HepG2 (cell line): ENCODE results near the gene CBX2. TPM values are rescaled to one million over a fixed set of nuclear protein-coding genes. Genes with fewer than 3 reads are reported as not detected.

ENCODE experiments used
- ATAD3A ChIP-seq: sonication (generic); formaldehyde crosslinking; IDR thresholded peaks from 2 replicates; pipeline ENCODE4 v1.4.0; 2020; ENCODE audit warnings: missing genetic modification reagents
- DPF2 ChIP-seq: sonication (generic); formaldehyde crosslinking; IDR thresholded peaks from 2 replicates; pipeline ENCODE4 v1.4.0; 2020; ENCODE audit warnings: mild to moderate bottlenecking, low read depth, missing genetic modification reagents, borderline replicate concordance
- HNF4A ChIP-seq: sonication (generic); formaldehyde crosslinking; IDR thresholded peaks from 2 replicates; pipeline ENCODE4 v1.4.0; 2020; ENCODE audit warnings: missing genetic modification reagents
- IKZF1 ChIP-seq: fragments of 450-650 bp; IDR thresholded peaks from 2 replicates; pipeline ENCODE4 v1.7.1; 2016
- ISX ChIP-seq: sonication (generic); formaldehyde crosslinking; conservative IDR thresholded peaks from 2 replicates; pipeline ENCODE4 v1.5.0; 2020; ENCODE audit warnings: missing genetic modification reagents
- KLF9 ChIP-seq: IDR thresholded peaks from 2 replicates; pipeline ENCODE4 v1.6.1; 2016; ENCODE audit warnings: low read depth
- KMT2A ChIP-seq: sonication (generic); formaldehyde crosslinking; IDR thresholded peaks from 2 replicates; pipeline ENCODE4 v1.4.0; 2020; ENCODE audit warnings: missing genetic modification reagents
- MXI1 ChIP-seq: IDR thresholded peaks from 3 replicates; pipeline ENCODE4 v1.6.1; 2012; ENCODE audit warnings: low read depth, low read length, inconsistent platforms, borderline replicate concordance
- NFE2L2 ChIP-seq: fragments of 150-350 bp; IDR thresholded peaks from 2 replicates; pipeline ENCODE4 v1.6.1; 2014; ENCODE audit warnings: low read length
- NFIB ChIP-seq: sonication (generic); formaldehyde crosslinking; IDR thresholded peaks from 2 replicates; pipeline ENCODE4 v1.9.0; 2021; ENCODE audit warnings: missing genetic modification reagents, mild to moderate bottlenecking, borderline replicate concordance
- PRMT3 ChIP-seq: sonication (generic); formaldehyde crosslinking; IDR thresholded peaks from 2 replicates; pipeline ENCODE4 v1.8.1; 2022; ENCODE audit warnings: low read depth, mild to moderate bottlenecking, moderate library complexity, missing genetic modification reagents, borderline replicate concordance
- RELA ChIP-seq: sonication (generic); formaldehyde crosslinking; IDR thresholded peaks from 2 replicates; pipeline ENCODE4 v1.4.0; 2020; ENCODE audit warnings: missing genetic modification reagents
- SP4 ChIP-seq: sonication (generic); formaldehyde crosslinking; IDR thresholded peaks from 2 replicates; pipeline ENCODE4 v1.8.1; 2023; ENCODE audit warnings: mild to moderate bottlenecking, missing genetic modification reagents
- TEAD3 ChIP-seq: optimal IDR thresholded peaks from 2 replicates; pipeline ENCODE3; 2016; ENCODE audit warnings: borderline replicate concordance
- ZFP41 ChIP-seq: sonication (generic); formaldehyde crosslinking; IDR thresholded peaks from 2 replicates; pipeline ENCODE4 v1.4.0; 2020; ENCODE audit warnings: mild to moderate bottlenecking, missing genetic modification reagents, borderline replicate concordance
- ZNF331 ChIP-seq: sonication (generic); formaldehyde crosslinking; IDR thresholded peaks from 2 replicates; pipeline ENCODE4 v1.4.0; 2020; ENCODE audit warnings: missing genetic modification reagents
- ZNF761 ChIP-seq: sonication (generic); formaldehyde crosslinking; conservative IDR thresholded peaks from 2 replicates; pipeline ENCODE4 v1.4.0; 2020; ENCODE audit warnings: mild to moderate bottlenecking, missing genetic modification reagents
- ZZZ3 ChIP-seq: sonication (generic); formaldehyde crosslinking; IDR thresholded peaks from 2 replicates; pipeline ENCODE4 v1.4.0; 2020; ENCODE audit warnings: missing genetic modification reagents, mild to moderate bottlenecking, borderline replicate concordance
- polyA plus RNA-seq, 8 experiments: library from polyadenylated mRNA; depleted of rRNA in 3 of 8; stranded (reverse) in 7 of 8; unstranded in 1 of 8; fragments of >200 nt; fragmentation: Illumina TruSeq in 4 of 8; extraction: Trizol in 4 of 8; gene quantifications; 2 replicates each; pipeline versions ENCODE4 v1.2.1 to v1.2.3, GENCODE V29; 2011 to 2016; ENCODE audit warnings: low read depth in 4 of 8, missing spikeins in 1 of 8, mixed read lengths in 1 of 8; ENCODE audit not compliant: insufficient read depth in 1 of 8
- total RNA-seq, 5 experiments: library from RNA; depleted of rRNA; stranded (reverse); fragments of >200 nt; fragmentation: Illumina TruSeq; extraction: Trizol; gene quantifications; 2 replicates each; pipeline ENCODE4 v1.2.3, GENCODE V29; 2016; ENCODE audit warnings: low read depth in 1 of 5
- TF ChIP-seq, protein P1 (sequence below): sonication (generic); formaldehyde crosslinking; IDR thresholded peaks from 2 replicates; pipeline ENCODE4 v1.4.0; 2020; ENCODE audit warnings: missing genetic modification reagents, mild to moderate bottlenecking, borderline replicate concordance
- TF ChIP-seq, protein P2 (sequence below): IDR thresholded peaks from 2 replicates; pipeline ENCODE4 v1.6.1; 2012; ENCODE audit warnings: low read depth, low read length, improper control_type of control experiment
- TF ChIP-seq, protein P3 (sequence below): fragments of 450-650 bp; IDR thresholded peaks from 2 replicates; pipeline ENCODE4 v1.6.1; 2017
- TF ChIP-seq, protein P4 (sequence below): sonication (generic); formaldehyde crosslinking; IDR thresholded peaks from 2 replicates; pipeline ENCODE4 v1.4.0; 2020; ENCODE audit warnings: mild to moderate bottlenecking, low read depth, missing genetic modification reagents
- TF ChIP-seq, protein P5 (sequence below): sonication (generic); formaldehyde crosslinking; IDR thresholded peaks from 2 replicates; pipeline ENCODE4 v1.4.0; 2020; ENCODE audit warnings: mild to moderate bottlenecking, missing genetic modification reagents

The CBX2 gene
- total and polyA plus RNA-seq, 2 of the 13 experiments (the other 11 are each of a cell fraction or from before 2014, with no cell fraction given), result 14.5 to 31.1 TPM

DNA sequence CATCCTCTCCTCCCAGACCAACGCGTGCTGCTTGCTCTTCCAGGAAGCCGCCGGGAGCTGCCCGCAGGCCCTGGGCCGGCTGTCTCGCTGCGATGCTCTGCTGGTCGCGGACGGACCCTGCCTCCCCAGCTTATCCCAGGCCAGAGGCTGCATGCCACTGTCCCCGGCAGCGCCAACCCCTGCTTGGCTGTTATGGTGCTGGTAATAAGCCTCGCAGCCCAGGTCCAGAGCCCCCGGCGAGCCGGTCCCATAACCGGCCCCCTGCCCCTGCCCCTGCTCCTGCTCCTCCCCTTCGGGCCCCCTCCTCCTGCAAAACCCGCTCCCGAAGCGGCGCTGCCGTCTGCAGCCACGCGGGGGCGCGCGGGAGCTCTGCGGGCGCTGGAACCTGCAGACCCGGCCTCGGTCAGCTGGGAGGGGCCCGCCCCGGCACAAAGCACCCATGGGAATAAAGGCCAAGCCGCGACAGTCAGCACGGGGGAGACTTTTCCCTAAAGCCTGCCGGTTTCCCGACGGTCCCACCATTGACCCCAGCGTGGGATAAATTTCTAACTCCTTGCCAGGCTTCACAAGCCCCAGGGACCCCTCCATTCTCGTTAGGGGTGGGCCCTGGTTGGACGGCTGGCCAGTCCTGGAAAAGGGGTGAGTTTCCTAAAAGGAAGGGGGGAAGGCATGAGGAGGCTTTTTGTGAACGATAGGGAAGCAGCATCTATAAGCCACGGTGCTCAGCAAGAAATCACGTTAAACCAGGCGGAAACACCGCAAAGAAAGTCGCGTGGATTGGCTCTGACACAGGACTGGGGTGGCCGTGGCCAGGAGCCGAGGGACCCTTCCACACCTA, 36.0 kb upstream of the CBX2 start (continued):
- TF ChIP-seq, protein P1, sequence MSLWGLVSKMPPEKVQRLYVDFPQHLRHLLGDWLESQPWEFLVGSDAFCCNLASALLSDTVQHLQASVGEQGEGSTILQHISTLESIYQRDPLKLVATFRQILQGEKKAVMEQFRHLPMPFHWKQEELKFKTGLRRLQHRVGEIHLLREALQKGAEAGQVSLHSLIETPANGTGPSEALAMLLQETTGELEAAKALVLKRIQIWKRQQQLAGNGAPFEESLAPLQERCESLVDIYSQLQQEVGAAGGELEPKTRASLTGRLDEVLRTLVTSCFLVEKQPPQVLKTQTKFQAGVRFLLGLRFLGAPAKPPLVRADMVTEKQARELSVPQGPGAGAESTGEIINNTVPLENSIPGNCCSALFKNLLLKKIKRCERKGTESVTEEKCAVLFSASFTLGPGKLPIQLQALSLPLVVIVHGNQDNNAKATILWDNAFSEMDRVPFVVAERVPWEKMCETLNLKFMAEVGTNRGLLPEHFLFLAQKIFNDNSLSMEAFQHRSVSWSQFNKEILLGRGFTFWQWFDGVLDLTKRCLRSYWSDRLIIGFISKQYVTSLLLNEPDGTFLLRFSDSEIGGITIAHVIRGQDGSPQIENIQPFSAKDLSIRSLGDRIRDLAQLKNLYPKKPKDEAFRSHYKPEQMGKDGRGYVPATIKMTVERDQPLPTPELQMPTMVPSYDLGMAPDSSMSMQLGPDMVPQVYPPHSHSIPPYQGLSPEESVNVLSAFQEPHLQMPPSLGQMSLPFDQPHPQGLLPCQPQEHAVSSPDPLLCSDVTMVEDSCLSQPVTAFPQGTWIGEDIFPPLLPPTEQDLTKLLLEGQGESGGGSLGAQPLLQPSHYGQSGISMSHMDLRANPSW (CRISPR knock-in tag), result no peak
- TF ChIP-seq SP4 (CRISPR knock-in tag), result 0 out of 2 replicates have a peak, but pooled peaks have one; percentile 27
- TF ChIP-seq IKZF1, result no peak
- TF ChIP-seq, protein P2, sequence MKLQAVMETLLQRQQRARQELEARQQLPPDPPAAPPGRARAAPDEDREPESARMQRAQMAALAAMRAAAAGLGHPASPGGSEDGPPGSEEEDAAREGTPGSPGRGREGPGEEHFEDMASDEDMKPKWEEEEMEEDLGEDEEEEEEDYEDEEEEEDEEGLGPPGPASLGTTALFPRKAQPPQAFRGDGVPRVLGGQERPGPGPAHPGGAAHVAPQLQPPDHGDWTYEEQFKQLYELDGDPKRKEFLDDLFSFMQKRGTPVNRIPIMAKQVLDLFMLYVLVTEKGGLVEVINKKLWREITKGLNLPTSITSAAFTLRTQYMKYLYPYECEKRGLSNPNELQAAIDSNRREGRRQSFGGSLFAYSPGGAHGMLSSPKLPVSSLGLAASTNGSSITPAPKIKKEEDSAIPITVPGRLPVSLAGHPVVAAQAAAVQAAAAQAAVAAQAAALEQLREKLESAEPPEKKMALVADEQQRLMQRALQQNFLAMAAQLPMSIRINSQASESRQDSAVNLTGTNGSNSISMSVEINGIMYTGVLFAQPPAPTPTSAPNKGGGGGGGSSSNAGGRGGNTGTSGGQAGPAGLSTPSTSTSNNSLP, result no peak
- no peak for TF ChIP-seq ATAD3A (CRISPR knock-in tag)
- TF ChIP-seq ISX (CRISPR knock-in tag), result peak; percentile 94; the same call in 1 of the 2 replicates
- 0 out of 2 replicates have a peak, but pooled peaks have one; percentile 61 for TF ChIP-seq ZNF331 (CRISPR knock-in tag)
- peak; percentile 50 for TF ChIP-seq TEAD3 (CRISPR knock-in tag)
- TF ChIP-seq, protein P3, sequence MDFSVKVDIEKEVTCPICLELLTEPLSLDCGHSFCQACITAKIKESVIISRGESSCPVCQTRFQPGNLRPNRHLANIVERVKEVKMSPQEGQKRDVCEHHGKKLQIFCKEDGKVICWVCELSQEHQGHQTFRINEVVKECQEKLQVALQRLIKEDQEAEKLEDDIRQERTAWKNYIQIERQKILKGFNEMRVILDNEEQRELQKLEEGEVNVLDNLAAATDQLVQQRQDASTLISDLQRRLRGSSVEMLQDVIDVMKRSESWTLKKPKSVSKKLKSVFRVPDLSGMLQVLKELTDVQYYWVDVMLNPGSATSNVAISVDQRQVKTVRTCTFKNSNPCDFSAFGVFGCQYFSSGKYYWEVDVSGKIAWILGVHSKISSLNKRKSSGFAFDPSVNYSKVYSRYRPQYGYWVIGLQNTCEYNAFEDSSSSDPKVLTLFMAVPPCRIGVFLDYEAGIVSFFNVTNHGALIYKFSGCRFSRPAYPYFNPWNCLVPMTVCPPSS, result no peak
- TF ChIP-seq DPF2, result no peak
- TF ChIP-seq, protein P4, sequence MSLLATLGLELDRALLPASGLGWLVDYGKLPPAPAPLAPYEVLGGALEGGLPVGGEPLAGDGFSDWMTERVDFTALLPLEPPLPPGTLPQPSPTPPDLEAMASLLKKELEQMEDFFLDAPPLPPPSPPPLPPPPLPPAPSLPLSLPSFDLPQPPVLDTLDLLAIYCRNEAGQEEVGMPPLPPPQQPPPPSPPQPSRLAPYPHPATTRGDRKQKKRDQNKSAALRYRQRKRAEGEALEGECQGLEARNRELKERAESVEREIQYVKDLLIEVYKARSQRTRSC (CRISPR knock-in tag), result no peak
- peak; percentile 83; the same call in 1 of the 2 replicates for TF ChIP-seq KLF9
- TF ChIP-seq NFIB (CRISPR knock-in tag), result no peak
- TF ChIP-seq HNF4A (CRISPR knock-in tag), result peak; percentile 67
- no peak; the same call in 1 of the 2 replicates for TF ChIP-seq ZNF761
- no peak; the same call in 1 of the 2 replicates for TF ChIP-seq NFE2L2
- peak; percentile 62; the same call in 1 of the 3 replicates for TF ChIP-seq MXI1
- TF ChIP-seq PRMT3, result no peak
- TF ChIP-seq, protein P5, sequence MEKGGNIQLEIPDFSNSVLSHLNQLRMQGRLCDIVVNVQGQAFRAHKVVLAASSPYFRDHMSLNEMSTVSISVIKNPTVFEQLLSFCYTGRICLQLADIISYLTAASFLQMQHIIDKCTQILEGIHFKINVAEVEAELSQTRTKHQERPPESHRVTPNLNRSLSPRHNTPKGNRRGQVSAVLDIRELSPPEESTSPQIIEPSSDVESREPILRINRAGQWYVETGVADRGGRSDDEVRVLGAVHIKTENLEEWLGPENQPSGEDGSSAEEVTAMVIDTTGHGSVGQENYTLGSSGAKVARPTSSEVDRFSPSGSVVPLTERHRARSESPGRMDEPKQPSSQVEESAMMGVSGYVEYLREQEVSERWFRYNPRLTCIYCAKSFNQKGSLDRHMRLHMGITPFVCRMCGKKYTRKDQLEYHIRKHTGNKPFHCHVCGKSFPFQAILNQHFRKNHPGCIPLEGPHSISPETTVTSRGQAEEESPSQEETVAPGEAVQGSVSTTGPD, result no peak
- no peak; the same call in 1 of the 2 replicates for TF ChIP-seq ZZZ3 (CRISPR knock-in tag)
- 0 out of 2 replicates have a peak, but pooled peaks have one; percentile 58 for TF ChIP-seq RELA
- no peak for TF ChIP-seq ZFP41 (CRISPR knock-in tag)
- no peak for TF ChIP-seq KMT2A
